GM21381 (cell line): ENCODE results near the gene PLPP7.

Experiments
- ATAC-seq: cut with Tn5 transposase; IDR thresholded peaks from one replicate; pipeline ENCODE4 v1.9.1; 2021; ENCODE audit warnings: mild to moderate bottlenecking, moderate library complexity; ENCODE audit not compliant: unreplicated experiment

PLPP7 gene

GRCh38 chr9:131302244-131303075 lies 12.9 kb downstream of the PLPP7 start:
- no peak for ATAC-seq

DNA sequence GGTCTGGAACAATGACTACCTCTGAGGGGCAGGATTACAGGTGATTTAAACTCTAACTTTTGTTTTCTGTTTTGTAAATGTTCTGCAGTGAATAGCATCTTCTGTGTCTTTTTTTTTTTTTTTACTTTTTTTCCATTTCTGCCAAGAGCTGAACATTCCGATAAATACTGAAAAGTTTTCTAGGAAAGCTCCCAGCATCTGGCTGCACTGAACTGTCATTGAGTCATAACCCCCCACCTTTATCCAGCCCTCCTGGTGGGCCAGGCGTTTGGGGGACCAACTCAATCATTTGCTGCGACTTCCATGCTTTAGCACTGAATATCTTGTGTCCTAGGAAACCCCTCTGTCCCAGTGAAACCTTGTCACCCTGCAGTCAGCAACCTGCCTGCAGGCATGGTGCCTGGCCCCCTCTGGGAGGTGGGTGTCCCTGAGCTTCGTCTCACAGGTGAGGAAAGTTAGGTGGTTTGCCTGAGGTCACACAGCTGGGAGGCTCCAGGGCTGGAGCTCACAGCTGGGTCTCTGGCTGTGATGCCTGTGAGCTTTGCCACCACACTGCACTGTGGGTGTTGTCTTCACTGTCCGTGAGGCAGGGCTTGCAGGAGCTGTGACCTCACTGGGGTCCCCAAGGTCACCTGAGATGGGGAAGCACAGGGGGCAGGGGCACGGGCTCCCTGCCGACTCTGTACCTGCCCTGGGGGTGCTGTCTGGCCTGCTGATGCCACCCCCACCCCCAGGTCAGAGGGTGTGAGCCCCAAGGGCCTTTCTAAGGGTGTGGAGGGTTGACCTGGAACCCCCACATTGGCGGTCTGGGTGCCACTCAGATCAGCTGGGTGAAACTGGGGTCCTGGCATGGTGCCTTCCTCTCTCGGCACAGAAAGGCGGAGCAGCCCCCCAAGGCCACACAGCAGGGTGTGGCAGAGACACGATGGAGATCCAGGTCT lies 14.1 kb downstream of the PLPP7 start:
- ATAC-seq, result no peak

DNA sequence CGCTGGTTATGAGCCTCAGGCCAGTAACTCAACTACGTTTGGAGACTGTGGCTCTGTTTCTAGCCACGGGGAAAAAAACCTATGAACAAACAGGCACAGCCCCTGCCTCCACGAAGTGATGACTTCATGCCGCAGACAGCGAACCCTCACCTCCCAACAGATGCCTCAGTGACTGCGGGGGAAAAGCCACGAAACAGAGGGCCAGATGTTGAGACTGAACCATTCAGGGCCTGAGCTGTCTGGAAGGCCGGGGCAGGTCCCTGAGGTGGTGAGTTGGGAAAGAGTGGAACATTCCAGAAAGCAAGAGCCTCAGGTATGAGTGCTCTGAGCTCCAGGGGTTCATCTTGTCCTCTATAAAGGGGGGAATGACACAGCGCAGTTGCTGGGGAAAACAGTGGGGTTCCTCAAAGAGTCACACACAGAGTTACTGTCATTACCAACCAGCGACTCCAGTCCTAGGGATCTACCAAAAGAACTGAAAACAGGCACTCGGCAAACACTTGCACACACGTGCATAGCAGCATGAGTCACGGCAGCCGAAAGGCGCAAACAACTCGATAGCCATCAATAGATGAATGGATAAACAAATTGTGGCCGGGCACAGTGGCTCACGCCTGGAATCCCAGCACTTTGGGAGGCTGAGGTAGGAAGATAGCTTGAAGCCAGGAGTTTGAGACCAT lies 15.3 kb downstream of the PLPP7 start:
- ATAC-seq, result no peak

DNA sequence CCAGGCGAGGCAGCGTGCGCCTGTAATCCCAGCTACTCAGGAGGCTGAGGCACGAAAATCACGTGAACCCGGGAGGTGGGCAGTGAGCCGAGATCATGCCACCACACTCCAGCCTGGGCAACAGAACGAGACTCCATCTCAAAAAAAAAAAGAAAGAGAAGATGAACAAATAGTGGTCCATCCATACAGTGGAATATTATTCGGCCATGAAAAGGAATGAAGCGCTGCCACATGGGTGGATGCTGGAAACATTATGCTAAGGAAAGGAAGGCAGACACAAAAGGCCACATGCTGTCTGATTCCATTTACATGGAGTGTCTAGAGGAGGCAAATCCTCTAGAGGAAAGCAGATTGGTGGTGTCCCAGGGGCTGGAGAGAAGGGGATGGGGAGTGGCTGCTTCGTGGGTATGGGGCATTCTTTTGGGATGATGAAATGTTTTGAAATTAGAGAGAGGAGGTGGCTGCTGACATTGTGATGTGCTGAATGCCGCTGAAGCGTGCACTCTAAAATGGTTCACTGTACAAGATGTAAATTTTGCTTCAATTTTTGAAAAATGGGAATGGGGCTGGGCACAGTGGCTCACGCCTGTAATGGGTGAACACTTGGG lies 17.0 kb downstream of the PLPP7 start:
- no peak for ATAC-seq

DNA sequence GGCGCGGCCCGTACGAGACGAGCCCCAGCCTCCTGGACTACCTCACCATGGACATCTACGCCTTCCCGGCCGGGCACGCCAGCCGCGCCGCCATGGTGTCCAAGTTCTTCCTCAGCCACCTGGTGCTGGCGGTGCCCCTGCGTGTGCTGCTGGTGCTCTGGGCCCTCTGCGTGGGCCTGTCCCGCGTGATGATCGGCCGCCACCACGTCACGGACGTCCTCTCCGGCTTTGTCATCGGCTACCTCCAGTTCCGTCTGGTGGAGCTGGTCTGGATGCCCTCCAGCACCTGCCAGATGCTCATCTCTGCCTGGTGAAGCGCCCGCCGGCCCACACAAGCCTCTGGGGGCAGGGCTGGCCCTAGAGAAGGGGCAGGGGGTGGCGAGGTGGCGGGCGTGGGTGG lies 18.5 kb downstream of the PLPP7 start:
- ATAC-seq, result no peak

- no peak for ATAC-seq
These were observed 18.9 kb downstream of the PLPP7 start for GRCh38 chr9:131308452-131308851.

DNA sequence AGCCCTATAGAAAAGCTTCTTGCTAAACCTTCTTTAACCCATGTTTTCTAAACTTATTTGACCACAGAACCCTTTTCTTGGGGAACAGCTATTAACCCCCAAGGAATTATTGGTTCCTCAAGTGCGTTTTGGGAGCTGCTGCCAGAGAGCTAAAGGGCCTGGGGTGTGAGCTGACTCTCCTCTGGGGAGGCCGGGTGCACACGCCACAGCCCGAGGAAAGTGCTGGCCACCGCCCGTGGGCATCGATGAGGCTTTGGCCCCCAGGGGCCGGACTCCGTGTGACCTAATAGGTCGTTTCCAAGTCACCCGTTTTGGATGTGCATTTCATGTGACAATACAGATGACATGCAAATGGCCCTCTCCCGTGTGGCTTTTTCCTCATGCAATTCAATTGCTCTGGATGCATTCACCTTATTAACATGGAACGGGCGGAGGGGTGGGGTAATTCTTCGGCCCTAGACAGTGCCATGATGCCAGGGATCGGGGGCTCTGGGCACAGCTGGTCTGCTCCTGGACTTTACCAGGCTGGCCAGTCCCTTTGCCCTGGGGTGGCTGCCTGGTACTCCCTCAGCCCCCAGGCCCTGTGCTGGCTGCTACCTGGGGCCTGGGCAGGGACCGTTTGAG lies 19.5 kb downstream of the PLPP7 start:
- ATAC-seq, result no peak

- no peak for ATAC-seq
These were observed 20.2 kb downstream of the PLPP7 start for GRCh38 chr9:131309530-131310276.

DNA sequence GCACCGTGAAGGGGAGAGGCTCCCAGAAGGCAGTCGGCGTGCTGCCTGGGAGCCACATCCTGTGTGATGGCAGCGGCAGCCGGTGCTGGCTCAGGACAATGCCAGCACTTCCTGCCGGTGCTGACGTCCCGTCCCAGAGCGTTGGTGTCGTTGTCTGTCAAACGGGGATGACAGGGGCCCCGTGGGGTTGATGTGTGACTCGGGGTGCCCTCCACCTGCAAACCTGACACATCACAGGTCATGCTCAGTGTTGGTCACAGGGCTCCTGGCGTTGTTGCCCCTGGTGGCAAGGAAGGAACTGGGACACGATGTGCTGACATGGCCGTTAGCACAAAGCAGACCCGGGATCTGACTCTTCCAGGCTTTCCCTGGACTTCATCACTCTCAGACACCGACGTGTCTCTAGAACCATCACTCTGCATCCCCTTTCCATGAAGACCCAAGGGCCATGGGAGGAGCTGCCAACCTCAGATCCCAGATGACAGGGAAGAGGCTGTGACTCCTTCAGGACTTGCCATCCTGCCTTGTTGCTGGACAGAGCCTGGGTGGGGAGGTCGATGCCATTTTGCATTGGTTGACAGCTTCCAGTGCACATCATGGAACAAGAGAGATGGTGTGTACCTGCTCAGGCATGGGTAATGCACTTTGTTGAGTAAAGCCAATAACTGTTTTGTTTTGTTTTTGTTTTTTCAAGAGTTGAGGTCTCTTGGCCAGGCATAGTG lies 21.5 kb downstream of the PLPP7 start:
- no peak for ATAC-seq

DNA sequence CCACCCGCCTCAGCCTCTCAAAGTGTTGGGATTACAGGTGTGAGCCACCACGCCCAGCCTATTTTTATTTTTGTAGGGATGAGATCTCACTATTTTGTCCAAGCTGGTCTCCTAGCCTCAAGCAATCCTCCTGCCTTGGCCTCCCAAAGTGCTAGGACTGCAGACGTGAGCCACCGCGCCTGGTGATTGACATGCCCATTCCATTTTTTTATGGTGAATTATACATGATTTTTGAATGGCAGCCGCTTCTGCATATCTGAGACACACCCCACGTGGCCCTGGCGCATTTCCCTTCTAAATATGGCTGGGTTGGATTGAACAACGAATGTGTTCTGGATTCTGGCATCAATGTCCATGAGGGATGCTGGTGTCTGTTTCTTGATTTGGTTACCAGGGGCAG lies 22.7 kb downstream of the PLPP7 start:
- no peak for ATAC-seq

DNA sequence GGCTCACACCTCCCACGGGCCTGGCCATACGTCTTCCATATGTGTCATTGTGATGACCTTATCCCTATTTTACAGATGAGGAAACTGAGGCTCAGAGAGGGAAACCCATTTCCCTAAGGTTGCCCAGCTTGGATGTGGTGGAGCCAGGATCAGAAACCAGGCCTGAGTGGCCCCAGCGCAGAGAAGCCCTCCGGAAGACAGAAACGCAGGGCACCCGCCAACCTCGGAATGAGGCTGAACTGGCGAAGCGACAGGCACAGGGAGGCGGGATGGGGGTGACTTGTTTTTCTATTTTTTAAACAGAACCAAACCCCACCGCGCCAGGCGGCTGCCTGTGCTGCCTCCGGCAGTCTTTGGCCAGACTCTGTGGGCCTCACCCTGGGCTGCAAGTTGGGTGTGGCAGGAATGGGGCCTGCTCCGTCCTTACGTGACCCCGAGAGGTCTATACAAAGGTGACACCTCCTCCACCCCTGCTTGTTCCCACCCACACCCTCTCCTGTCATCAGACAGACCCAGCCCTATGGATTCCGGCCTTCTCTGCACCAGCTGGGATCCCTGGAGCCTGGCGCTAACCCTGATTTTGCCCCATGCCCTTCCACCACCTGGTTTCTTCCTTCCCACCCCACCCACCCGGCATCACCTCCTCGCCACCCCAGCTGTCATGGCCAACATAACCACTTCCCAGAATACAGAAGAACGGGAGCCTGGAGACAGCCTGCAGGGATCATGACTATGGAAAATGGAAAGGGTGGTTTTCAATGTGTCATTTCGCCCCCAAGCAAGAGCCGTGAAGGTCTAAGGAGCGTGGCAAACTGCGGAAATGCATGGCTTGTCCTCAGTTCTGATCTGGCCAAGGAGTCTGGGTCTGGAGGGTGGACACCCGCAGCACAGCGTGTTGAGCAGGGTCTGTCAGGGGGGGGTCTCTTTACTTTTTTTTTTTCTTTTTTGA lies 23.6 kb downstream of the PLPP7 start:
- ATAC-seq, result no peak

- no peak for ATAC-seq
These were observed 28.9 kb downstream of the PLPP7 start for GRCh38 chr9:131318231-131319085.

GRCh38 chr9:131319486-131319885 lies 30.0 kb downstream of the PLPP7 start:
- no peak for ATAC-seq

- ATAC-seq, result no peak
These were observed 30.6 kb downstream of the PLPP7 start for GRCh38 chr9:131320031-131320685.

DNA sequence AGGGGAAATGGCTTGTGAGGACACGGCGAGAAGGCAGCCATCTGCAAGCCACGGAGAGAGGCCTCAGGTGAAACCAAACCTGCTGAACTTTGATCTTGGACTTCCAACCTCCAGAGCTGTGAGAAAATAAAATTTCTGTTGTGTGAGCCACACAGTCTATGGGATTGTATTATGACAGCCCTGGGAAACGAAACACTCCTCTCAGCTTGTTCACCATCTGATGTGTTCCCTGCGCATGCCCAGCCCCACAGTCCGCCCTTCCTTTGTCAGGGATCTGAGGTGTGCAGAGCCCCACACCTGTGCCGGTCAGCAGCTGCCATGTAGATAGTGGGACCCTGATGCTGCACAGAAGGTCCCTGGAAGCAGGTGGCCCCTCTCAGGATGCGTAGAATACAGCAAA lies 34.1 kb downstream of the PLPP7 start:
- ATAC-seq, result no peak
